Choroid plexus epithelial cell (primary cell): ENCODE results near the gene TAF10.
A peak's percentile ranks its signal among the peaks of the same experiment; 100 is the strongest.

Experiments
- DNase-seq: peaks from one replicate; pipeline ENCODE4 v3.0.0-alpha.2; 2010; ENCODE audit warnings: low read depth
- H3K4me3 ChIP-seq: 2 replicates; pipeline ENCODE4 v1.5.1; 2011; ENCODE audit warnings: low read depth, mild to moderate bottlenecking, control low read depth, low read length, moderate library complexity
- CTCF ChIP-seq: conservative IDR thresholded peaks from 2 replicates; pipeline ENCODE4 v1.5.1; 2011; ENCODE audit warnings: low read depth, mild to moderate bottlenecking, control low read depth, inconsistent platforms, low read length, moderate library complexity

The TAF10 gene

GRCh38 chr11:6608726-6609501 is 3.1 kb downstream of the TAF10 start:
- no peak for TF ChIP-seq CTCF
- H3K4me3 ChIP-seq = no peak overlapping the region
- DNase-seq = no peak

DNA sequence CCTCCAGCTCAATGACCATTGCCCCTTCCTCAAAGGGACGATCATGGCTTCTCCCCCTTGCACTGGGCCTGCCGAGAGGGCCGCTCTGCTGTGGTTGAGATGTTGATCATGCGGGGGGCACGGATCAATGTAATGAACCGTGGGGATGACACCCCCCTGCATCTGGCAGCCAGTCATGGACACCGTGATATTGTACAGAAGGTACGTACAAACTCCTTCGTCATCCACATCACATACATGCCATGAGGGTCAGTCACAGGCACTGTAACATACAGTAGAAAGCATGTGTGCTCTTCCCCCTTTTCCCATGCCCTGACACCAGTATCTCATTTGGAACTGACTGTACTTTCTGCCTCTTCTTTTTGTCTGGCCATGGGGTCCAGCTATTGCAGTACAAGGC is 4.0 kb downstream of the TAF10 start:
- no peak overlapping the region for H3K4me3 ChIP-seq
- TF ChIP-seq CTCF = no peak
- no peak for DNase-seq

DNA sequence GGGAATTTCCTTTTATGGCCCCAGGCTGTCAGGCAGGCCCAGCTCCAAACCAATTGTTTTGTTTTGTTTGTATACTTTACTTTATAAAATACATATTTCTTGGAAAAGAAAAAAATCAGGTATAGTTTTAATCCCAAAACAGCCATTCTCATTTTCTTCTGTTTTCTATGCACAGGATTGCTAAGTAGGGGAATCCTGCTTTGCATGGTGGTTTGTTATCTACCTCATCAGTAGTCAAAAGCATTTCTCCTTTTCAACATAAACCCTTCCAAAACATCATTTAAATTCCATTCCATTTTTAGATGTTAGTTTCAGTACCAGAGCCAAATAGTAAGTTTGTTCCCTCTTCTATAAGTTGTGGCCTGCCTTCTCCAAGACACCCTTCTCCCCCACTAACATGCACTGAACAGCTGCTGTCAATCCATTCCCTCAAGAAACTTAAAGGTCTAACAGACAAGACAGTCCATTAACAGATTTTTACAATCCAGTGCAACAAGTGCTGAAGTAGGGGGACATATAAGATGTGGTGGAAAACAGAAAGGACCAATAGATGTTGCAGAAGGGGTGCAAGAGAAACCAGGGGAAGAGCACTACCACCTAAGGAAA is 4.7 kb downstream of the TAF10 start:
- no peak for DNase-seq
- no peak for TF ChIP-seq CTCF
- peak overlapping the region; percentile 3 for H3K4me3 ChIP-seq

- no peak for TF ChIP-seq CTCF
- DNase-seq = peak; percentile 96
- H3K4me3 ChIP-seq = peak overlapping the region; percentile 36
These were observed 5.4 kb downstream of the TAF10 start for GRCh38 chr11:6606471-6607189.

DNA sequence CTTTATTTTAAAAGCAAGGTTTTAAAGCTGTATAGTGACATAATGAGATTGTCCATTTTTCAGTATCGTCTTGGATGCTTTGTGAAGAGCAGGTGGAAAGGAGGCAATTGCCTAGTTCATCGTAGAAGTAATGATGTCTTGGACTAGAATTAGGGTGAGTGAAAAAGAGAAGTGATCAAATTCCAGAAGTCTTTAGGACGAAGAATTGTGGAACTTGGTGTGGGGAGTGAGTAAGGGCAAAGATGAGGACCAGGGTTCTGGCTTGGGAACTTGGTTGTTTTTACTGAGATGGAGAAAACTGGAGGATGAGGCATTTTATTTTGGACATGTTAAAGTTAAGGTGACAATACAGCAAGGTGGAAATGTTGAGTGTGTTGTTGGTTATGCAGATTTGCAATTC is 7.2 kb downstream of the TAF10 start:
- H3K4me3 ChIP-seq = peak overlapping the region; percentile 99
- no peak for TF ChIP-seq CTCF
- no peak for DNase-seq

DNA sequence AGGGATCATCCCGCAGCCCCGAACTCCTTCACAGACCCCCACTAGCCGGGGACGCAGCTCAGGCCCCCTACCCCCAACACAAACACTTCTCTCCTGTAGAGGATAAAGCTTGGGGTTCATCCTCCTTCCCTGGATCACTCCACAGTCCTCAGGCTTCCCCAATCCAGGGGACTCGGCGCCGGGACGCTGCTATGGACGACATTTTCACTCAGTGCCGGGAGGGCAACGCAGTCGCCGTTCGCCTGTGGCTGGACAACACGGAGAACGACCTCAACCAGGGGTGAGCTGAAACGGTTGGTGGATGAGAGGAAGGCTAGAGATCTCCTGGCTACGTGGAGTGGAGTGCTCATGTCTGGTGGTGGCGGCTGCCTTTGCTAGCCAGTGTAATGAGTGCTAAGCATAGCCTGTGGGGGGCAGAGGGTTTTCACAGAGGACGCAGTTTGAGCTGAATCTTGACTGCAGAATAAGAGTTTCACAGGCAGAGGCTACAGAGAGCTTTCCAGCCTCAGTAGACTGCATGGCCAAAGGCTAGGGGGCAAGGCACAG is 7.9 kb downstream of the TAF10 start:
- TF ChIP-seq CTCF = peak; percentile 55
- peak; percentile 82 for DNase-seq
- H3K4me3 ChIP-seq = peak overlapping the region; percentile 99
